ENCODE results near the gene TRHDE. TPM values are rescaled to one million over a fixed set of nuclear protein-coding genes. Genes with fewer than 3 reads are reported as not detected.

Gene TRHDE
- total RNA-seq, 1 experiment from 2014 or later, result 24.5 TPM

GRCh38 chr12:72311946-72312345 lies 39.8 kb downstream of the TRHDE start:
- no peak for DNase-seq (ENCODE audit: low spot score)
- no peaks in the 10 kb centered on the region for H3K36me3 ChIP-seq (ENCODE audit: insufficient read depth, low read length, poor library complexity, severe bottlenecking)
- no TSS peak for BruUV-seq (replicated peaks)
- H3K27me3 ChIP-seq (replicated peaks; ENCODE audit: insufficient read depth, low read depth, low read length, poor library complexity), result no peaks in the 10 kb centered on the region
- H3K4me1 ChIP-seq (ENCODE audit: insufficient read depth, low read length, poor library complexity, severe bottlenecking), result no peaks in the 10 kb centered on the region
- H3K9me3 ChIP-seq (ENCODE audit: low read depth, low read length, poor library complexity, severe bottlenecking), result no peaks in the 10 kb centered on the region
- no peak overlapping the region for H3K27ac ChIP-seq (ENCODE audit: low read depth, low read length, poor library complexity, severe bottlenecking)
- H3K4me3 ChIP-seq (ENCODE audit: low read depth, low read length, poor library complexity, severe bottlenecking), result no peak overlapping the region
- intact Hi-C loops (cut with micrococcal nuclease; ENCODE audit: unreplicated experiment), result no loop called here
- CTCF ChIA-PET, result no interaction called here
- TF ChIP-seq EZH2 (IDR thresholded peaks at IDR 0.05; ENCODE audit: borderline replicate concordance, low read depth, low read length, poor library complexity, severe bottlenecking) (no peak), CTCF (conservative IDR thresholded peaks at IDR 0.05; ENCODE audit: low read depth, low read length) (no peak)
- POLR2A ChIA-PET (ENCODE audit: low non-redundant PET), result no interaction called here

- Histone ChIP-seq H3K4me1 (ENCODE audit: insufficient read depth, low read length, poor library complexity, severe bottlenecking) (no peaks in the 10 kb centered on the region), H3K36me3 (ENCODE audit: insufficient read depth, low read length, poor library complexity, severe bottlenecking) (no peaks in the 10 kb centered on the region), H3K27ac (ENCODE audit: low read depth, low read length, poor library complexity, severe bottlenecking) (no peak overlapping the region), H3K27me3 (replicated peaks; ENCODE audit: insufficient read depth, low read depth, low read length, poor library complexity) (no peaks in the 10 kb centered on the region), H3K9me3 (ENCODE audit: low read depth, low read length, poor library complexity, severe bottlenecking) (no peaks in the 10 kb centered on the region), H3K4me3 (ENCODE audit: low read depth, low read length, poor library complexity, severe bottlenecking) (no peak overlapping the region)
- BruUV-seq (replicated peaks), result no TSS peak
- intact Hi-C loops (cut with micrococcal nuclease; ENCODE audit: unreplicated experiment), result no loop called here
- no peak for TF ChIP-seq CTCF (conservative IDR thresholded peaks at IDR 0.05; ENCODE audit: low read depth, low read length)
- no peak for TF ChIP-seq EZH2 (IDR thresholded peaks at IDR 0.05; ENCODE audit: borderline replicate concordance, low read depth, low read length, poor library complexity, severe bottlenecking)
- ChIA-PET POLR2A (ENCODE audit: low non-redundant PET) (no interaction called here), CTCF (no interaction called here)
- DNase-seq (ENCODE audit: low spot score), result no peak
Measured at GRCh38 chr12:72313806-72314205, 41.6 kb downstream of the TRHDE start.

DNA sequence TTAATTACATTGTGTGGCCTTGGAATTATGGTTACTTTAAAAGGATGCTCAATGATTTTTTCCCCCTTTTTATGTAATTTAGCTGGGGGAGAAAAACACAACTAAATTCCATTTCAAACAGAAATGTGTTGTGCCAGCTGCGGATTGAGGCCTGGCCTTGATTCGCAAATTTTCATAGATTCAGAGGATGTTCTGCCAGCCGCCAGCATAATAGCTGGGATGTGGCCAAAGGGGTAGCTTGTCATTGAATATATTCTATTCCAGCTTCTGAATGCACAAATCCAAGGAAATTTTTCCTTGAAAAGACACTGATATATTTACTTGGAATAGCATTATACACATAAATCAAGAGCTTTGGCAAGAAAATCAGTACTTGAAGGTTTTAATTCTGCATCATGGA lies 43.7 kb downstream of the TRHDE start:
- no peak overlapping the region for H3K4me3 ChIP-seq (ENCODE audit: low read depth, low read length, poor library complexity, severe bottlenecking)
- DNase-seq (ENCODE audit: low spot score), result no peak
- no peak overlapping the region for H3K27ac ChIP-seq (ENCODE audit: low read depth, low read length, poor library complexity, severe bottlenecking)
- no peaks in the 10 kb centered on the region for H3K9me3 ChIP-seq (ENCODE audit: low read depth, low read length, poor library complexity, severe bottlenecking)
- ChIA-PET CTCF (no interaction called here), POLR2A (ENCODE audit: low non-redundant PET) (no interaction called here)
- TF ChIP-seq EZH2 (IDR thresholded peaks at IDR 0.05; ENCODE audit: borderline replicate concordance, low read depth, low read length, poor library complexity, severe bottlenecking), result no peak
- no peak for TF ChIP-seq CTCF (conservative IDR thresholded peaks at IDR 0.05; ENCODE audit: low read depth, low read length)
- BruUV-seq (replicated peaks), result no TSS peak
- intact Hi-C loops (cut with micrococcal nuclease; ENCODE audit: unreplicated experiment), result no loop called here
- no peaks in the 10 kb centered on the region for H3K4me1 ChIP-seq (ENCODE audit: insufficient read depth, low read length, poor library complexity, severe bottlenecking)
- no peaks in the 10 kb centered on the region for H3K36me3 ChIP-seq (ENCODE audit: insufficient read depth, low read length, poor library complexity, severe bottlenecking)
- no peaks in the 10 kb centered on the region for H3K27me3 ChIP-seq (replicated peaks; ENCODE audit: insufficient read depth, low read depth, low read length, poor library complexity)
